CD4-positive, CD25-positive, alpha-beta regulatory T cell (primary cell): ENCODE measurements around the gene TOGARAM2. TPM values are rescaled to one million over a fixed set of nuclear protein-coding genes. Genes with fewer than 3 reads are reported as not detected.

Source experiments
- ATAC-seq, 2 donors: fragments of 150-1000 bp; cut with Tn5 transposase; one replicate each; pipeline ENCODE4 v1.10.0; 2021; ENCODE audit warnings: low read depth in 2 of 2, moderate number of reproducible peaks in 2 of 2, moderate library complexity in 1 of 2
- DNase-seq, 3 donors: peaks; one replicate each; pipeline versions ENCODE4 v3.0.0 to v3.0.0-alpha.2; 2012 to 2022; ENCODE audit warnings: mixed read lengths in 1 of 3
- H3K27ac ChIP-seq: one replicate; pipeline ENCODE4 v1.7.0; 2013; ENCODE audit warnings: mild to moderate bottlenecking, low read length; ENCODE audit not compliant: insufficient read depth, poor library complexity, severe bottlenecking
- H3K27me3 ChIP-seq: one replicate; pipeline ENCODE4 v1.7.0; 2013; ENCODE audit warnings: low read length; ENCODE audit not compliant: control insufficient read depth, insufficient read depth
- H3K36me3 ChIP-seq: one replicate; pipeline ENCODE4 v1.7.0; 2013; ENCODE audit warnings: mild to moderate bottlenecking, low read length, moderate library complexity; ENCODE audit not compliant: control insufficient read depth, insufficient read depth
- H3K4me1 ChIP-seq: 2 replicates; pipeline ENCODE4 v1.7.0; 2013; ENCODE audit warnings: mild to moderate bottlenecking, low read length; ENCODE audit not compliant: insufficient read depth, control insufficient read depth, poor library complexity, severe bottlenecking
- H3K4me3 ChIP-seq: one replicate; pipeline ENCODE4 v1.7.0; 2013; ENCODE audit warnings: low read depth, mild to moderate bottlenecking, low read length, moderate library complexity
- H3K9me3 ChIP-seq, 2 experiments: 1 replicate in 1 of 2; 2 replicates in 1 of 2; pipeline ENCODE4 v1.7.0; 2013; ENCODE audit warnings: low read length in 2 of 2, mild to moderate bottlenecking in 1 of 2, moderate library complexity in 1 of 2; ENCODE audit not compliant: control insufficient read depth in 2 of 2
- H3K27ac Mint-ChIP-seq, 3 donors: one replicate each; pipeline ENCODE4 v1.8.0; 2020 to 2022; ENCODE audit warnings: mild to moderate bottlenecking in 3 of 3, mixed read lengths in 3 of 3, moderate library complexity in 2 of 3
- H3K27me3 Mint-ChIP-seq: one replicate; pipeline ENCODE4 v1.8.0; 2022; ENCODE audit warnings: mild to moderate bottlenecking, mixed read lengths
- H3K36me3 Mint-ChIP-seq: one replicate; pipeline ENCODE4 v1.8.0; 2020; ENCODE audit warnings: mixed read lengths
- H3K4me1 Mint-ChIP-seq, 4 donors: one replicate each; pipeline ENCODE4 v1.8.0; 2020 to 2022; ENCODE audit warnings: mixed read lengths in 4 of 4, mild to moderate bottlenecking in 1 of 4
- H3K4me3 Mint-ChIP-seq, 4 donors: one replicate each; pipeline ENCODE4 v1.8.0; 2020 to 2022; ENCODE audit warnings: mild to moderate bottlenecking in 4 of 4, mixed read lengths in 4 of 4, moderate library complexity in 3 of 4
- H3K9me3 Mint-ChIP-seq, 7 donors: one replicate each; pipeline ENCODE4 v1.8.0; 2020 to 2022; ENCODE audit warnings: mixed read lengths in 7 of 7, mild to moderate bottlenecking in 3 of 7, moderate library complexity in 2 of 7
- polyA plus RNA-seq, 4 donors: library from polyadenylated mRNA; unstranded; fragments of 300-500 nt; fragmentation: Illumina TruSeq; gene quantifications; one replicate each; pipeline ENCODE4 v1.2.3, GENCODE V29; 2021
- total RNA-seq: library from RNA; stranded (reverse); gene quantifications from one replicate; pipeline ENCODE4 v1.2.3, GENCODE V29; 2022

The TOGARAM2 gene
- total and polyA plus RNA-seq, 5 donors from 2014 or later = 1.5 to 9.3 (median 2.1) TPM; not detected in 1

GRCh38 chr2:29017716-29018435, 36.8 kb downstream of the TOGARAM2 start:
- no peaks in the 10 kb centered on the region for H3K27me3 Mint-ChIP-seq
- H3K36me3 Mint-ChIP-seq = no peaks in the 10 kb centered on the region
- H3K27ac ChIP-seq = no peak overlapping the region
- H3K4me3 ChIP-seq = no peak overlapping the region
- H3K4me3 Mint-ChIP-seq = no peak overlapping the region
- ATAC-seq (no peak), DNase-seq (no peak)
- H3K36me3 ChIP-seq = no peaks in the 10 kb centered on the region
- H3K9me3 Mint-ChIP-seq = peaks cover 0 to 1% (median 0%) of the 10 kb centered on the region in 7 donors
- no peaks in the 10 kb centered on the region for H3K27me3 ChIP-seq
- peaks cover 47% of the 10 kb centered on the region for H3K4me1 ChIP-seq
- peak overlapping the region in 2 of 3 donors; percentile 63 to 99 for H3K27ac Mint-ChIP-seq
- H3K4me1 Mint-ChIP-seq = peaks cover 12 to 49% (median 43%) of the 10 kb centered on the region in 4 donors
- no peaks in the 10 kb centered on the region for H3K9me3 ChIP-seq

- Histone ChIP-seq H3K27me3 (no peaks in the 10 kb centered on the region), H3K9me3 (no peaks in the 10 kb centered on the region), H3K27ac (no peak overlapping the region), H3K4me1 (peaks cover 7% of the 10 kb centered on the region), H3K36me3 (no peaks in the 10 kb centered on the region), H3K4me3 (no peak overlapping the region)
- no peak overlapping the region for H3K27ac Mint-ChIP-seq
- H3K4me1 Mint-ChIP-seq = peaks cover 0 to 9% (median 7%) of the 10 kb centered on the region in 4 donors
- no peaks in the 10 kb centered on the region for H3K9me3 Mint-ChIP-seq
- no peaks in the 10 kb centered on the region for H3K36me3 Mint-ChIP-seq
- H3K27me3 Mint-ChIP-seq = no peaks in the 10 kb centered on the region
- ATAC-seq (no peak), DNase-seq (no peak)
- no peak overlapping the region for H3K4me3 Mint-ChIP-seq
These were observed 40.8 kb downstream of the TOGARAM2 start for GRCh38 chr2:29021886-29022285.

GRCh38 chr2:29022679-29023078, 41.6 kb downstream of the TOGARAM2 start:
- H3K36me3 ChIP-seq = no peaks in the 10 kb centered on the region
- peaks cover 0 to 1% (median 0%) of the 10 kb centered on the region in 7 donors for H3K9me3 Mint-ChIP-seq
- no peaks in the 10 kb centered on the region for H3K27me3 ChIP-seq
- H3K4me3 Mint-ChIP-seq = no peak overlapping the region
- DNase-seq (no peak), ATAC-seq (no peak)
- H3K27ac Mint-ChIP-seq = no peak overlapping the region
- H3K9me3 ChIP-seq = no peaks in the 10 kb centered on the region
- no peak overlapping the region for H3K4me3 ChIP-seq
- H3K27me3 Mint-ChIP-seq = no peaks in the 10 kb centered on the region
- H3K36me3 Mint-ChIP-seq = no peaks in the 10 kb centered on the region
- H3K4me1 ChIP-seq = no peaks in the 10 kb centered on the region
- peaks cover 0 to 6% (median 4%) of the 10 kb centered on the region in 4 donors for H3K4me1 Mint-ChIP-seq
- H3K27ac ChIP-seq = no peak overlapping the region

GRCh38 chr2:29023188-29023587, 42.1 kb downstream of the TOGARAM2 start:
- H3K4me3 Mint-ChIP-seq = no peak overlapping the region
- peaks cover 0 to 1% (median 0%) of the 10 kb centered on the region in 7 donors for H3K9me3 Mint-ChIP-seq
- Histone ChIP-seq H3K4me1 (no peaks in the 10 kb centered on the region), H3K4me3 (no peak overlapping the region), H3K36me3 (no peaks in the 10 kb centered on the region), H3K9me3 (no peaks in the 10 kb centered on the region), H3K27me3 (no peaks in the 10 kb centered on the region), H3K27ac (no peak overlapping the region)
- DNase-seq (no peak), ATAC-seq (no peak)
- H3K36me3 Mint-ChIP-seq = no peaks in the 10 kb centered on the region
- peaks cover 0 to 6% (median 4%) of the 10 kb centered on the region in 4 donors for H3K4me1 Mint-ChIP-seq
- H3K27me3 Mint-ChIP-seq = no peaks in the 10 kb centered on the region
- H3K27ac Mint-ChIP-seq = no peak overlapping the region

GRCh38 chr2:29024882-29025430, 43.9 kb downstream of the TOGARAM2 start:
- no peaks in the 10 kb centered on the region for H3K36me3 Mint-ChIP-seq
- no peaks in the 10 kb centered on the region for H3K4me1 ChIP-seq

GRCh38 chr2:29025711-29026110, 44.6 kb downstream of the TOGARAM2 start:
- no peak for ATAC-seq

More at GRCh38 chr2:29024882-29025430, 43.9 kb downstream of the TOGARAM2 start:
- Mint-ChIP-seq H3K4me3 (no peak overlapping the region), H3K9me3 (peaks cover 0 to 1% (median 0%) of the 10 kb centered on the region in 7 donors), H3K27me3 (no peaks in the 10 kb centered on the region), H3K4me1 (peaks cover 0 to 7% (median 3%) of the 10 kb centered on the region in 4 donors), H3K27ac (no peak overlapping the region)
- no peak for DNase-seq
- H3K36me3 ChIP-seq = no peaks in the 10 kb centered on the region
- no peak overlapping the region for H3K4me3 ChIP-seq
- no peaks in the 10 kb centered on the region for H3K27me3 ChIP-seq
- ATAC-seq = no peak
- H3K9me3 ChIP-seq = no peaks in the 10 kb centered on the region
- H3K27ac ChIP-seq = no peak overlapping the region

GRCh38 chr2:29031046-29031445, 49.9 kb downstream of the TOGARAM2 start:
- no peak overlapping the region for H3K4me3 ChIP-seq
- no peak overlapping the region for H3K27ac ChIP-seq
- no peaks in the 10 kb centered on the region for H3K27me3 ChIP-seq
- H3K9me3 ChIP-seq = no peaks in the 10 kb centered on the region
- H3K4me3 Mint-ChIP-seq = no peak overlapping the region
- H3K36me3 ChIP-seq = no peaks in the 10 kb centered on the region
- no peaks in the 10 kb centered on the region for H3K27me3 Mint-ChIP-seq
- peaks cover 0 to 18% (median 5%) of the 10 kb centered on the region in 4 donors for H3K4me1 Mint-ChIP-seq
- H3K36me3 Mint-ChIP-seq = peaks cover 14% of the 10 kb centered on the region
- H3K9me3 Mint-ChIP-seq = peaks cover 0 to 1% (median 0%) of the 10 kb centered on the region in 7 donors
- no peak for DNase-seq
- H3K4me1 ChIP-seq = no peaks in the 10 kb centered on the region
- no peak overlapping the region for H3K27ac Mint-ChIP-seq
- no peak for ATAC-seq

More at GRCh38 chr2:29025711-29026110, 44.6 kb downstream of the TOGARAM2 start:
- no peaks in the 10 kb centered on the region for H3K9me3 ChIP-seq
- peaks cover 0 to 1% (median 0%) of the 10 kb centered on the region in 7 donors for H3K9me3 Mint-ChIP-seq
- H3K27me3 ChIP-seq = no peaks in the 10 kb centered on the region
- H3K36me3 ChIP-seq = no peaks in the 10 kb centered on the region
- no peak overlapping the region for H3K4me3 Mint-ChIP-seq
- peaks cover 0 to 7% (median 0%) of the 10 kb centered on the region in 4 donors for H3K4me1 Mint-ChIP-seq
- no peak overlapping the region for H3K27ac Mint-ChIP-seq
- H3K36me3 Mint-ChIP-seq = no peaks in the 10 kb centered on the region
- H3K4me3 ChIP-seq = no peak overlapping the region
- DNase-seq = no peak
- no peaks in the 10 kb centered on the region for H3K27me3 Mint-ChIP-seq
- no peak overlapping the region for H3K27ac ChIP-seq
- H3K4me1 ChIP-seq = no peaks in the 10 kb centered on the region
